ENCODE measurements around the gene NATD1.

Gene NATD1

DNA sequence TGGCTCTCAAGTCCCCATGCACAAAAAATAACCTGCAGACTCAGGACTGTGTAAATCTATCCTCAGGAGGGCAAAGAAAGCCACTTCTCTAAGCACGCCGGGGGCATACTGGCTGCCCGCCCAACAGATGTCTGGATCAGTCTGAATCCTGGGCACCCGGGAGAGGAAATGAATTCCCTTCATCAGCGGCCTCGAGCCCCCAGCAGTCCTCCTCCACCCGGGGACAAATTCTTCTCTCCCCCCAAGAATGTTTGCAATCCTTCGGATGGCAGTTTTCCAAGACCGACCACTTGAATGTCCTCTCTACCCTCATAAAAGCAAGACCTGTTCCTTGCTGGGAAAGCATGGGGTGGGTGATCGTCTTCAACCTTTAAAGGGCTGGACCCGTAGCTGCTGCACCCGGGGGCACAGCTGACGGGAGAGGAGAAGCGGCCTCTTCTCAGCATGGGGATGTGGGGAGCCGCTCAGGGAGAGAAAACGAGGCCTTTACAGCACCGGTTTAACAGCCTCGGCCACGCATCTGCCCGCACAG, 21.9 kb upstream of the NATD1 start:
- DNase-seq = no peak

DNA sequence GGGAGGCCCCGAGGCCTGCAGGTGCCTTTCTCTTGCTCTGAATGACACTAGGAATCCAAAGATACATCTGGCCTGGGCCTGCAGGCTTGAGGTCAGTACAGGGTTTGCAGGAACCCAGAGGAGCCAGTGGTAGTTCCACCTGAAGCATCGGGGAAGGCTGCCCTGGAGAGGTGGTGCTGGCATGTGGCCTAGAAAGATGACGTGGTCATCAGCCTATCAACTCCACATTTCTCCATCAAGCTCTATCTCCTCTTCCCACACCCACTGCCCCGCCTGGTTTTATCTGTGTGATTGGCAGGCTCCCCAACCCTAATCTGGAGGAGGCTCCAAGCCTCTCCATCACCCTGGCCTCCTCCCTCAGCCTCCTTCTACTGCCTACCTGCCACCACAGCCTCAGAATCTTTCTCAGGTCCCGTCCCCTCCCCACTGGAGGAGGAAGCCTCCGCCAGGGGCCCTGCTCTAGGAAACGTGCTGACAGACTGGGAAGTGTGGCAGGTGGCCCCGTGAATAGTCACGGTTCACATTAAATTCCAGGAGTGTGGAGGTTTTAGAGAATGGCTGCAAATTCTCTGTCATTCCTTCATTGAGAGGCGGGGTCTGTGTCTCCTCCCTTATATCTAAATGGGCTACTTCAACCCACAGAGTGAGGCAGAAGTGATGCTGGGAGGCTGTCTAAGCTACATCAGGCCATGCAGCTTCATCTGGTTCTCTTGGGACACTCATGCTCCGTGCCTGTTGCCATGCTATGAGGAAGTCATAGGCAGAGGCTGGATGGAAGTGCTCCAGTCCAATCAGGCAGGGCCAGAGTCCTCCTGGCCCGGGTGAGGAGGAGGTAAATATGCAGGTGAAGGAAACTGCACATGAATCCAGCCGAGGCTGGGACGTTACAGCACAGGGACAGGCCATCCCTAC, 19.9 kb upstream of the NATD1 start:
- DNase-seq = no peak

DNA sequence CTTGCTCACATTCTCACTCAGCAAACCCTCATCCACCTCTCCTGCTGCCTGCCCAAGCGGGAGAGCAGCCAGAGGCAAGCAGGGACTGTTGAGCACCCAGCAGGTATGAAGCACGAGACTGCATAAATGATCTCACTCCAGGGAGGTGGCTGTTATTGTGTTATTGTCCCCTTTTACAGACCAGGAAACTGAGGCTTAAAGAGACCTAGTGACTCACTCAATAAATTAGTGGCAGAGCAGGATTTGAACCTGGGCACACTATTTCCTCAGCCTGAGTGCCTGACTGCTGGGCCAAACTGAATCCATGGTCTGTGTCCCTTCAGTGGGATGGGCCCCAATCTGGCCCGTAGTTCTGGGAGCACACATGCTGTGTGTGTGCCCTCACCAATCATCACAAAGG, 19.0 kb upstream of the NATD1 start:
- DNase-seq = no peak

DNA sequence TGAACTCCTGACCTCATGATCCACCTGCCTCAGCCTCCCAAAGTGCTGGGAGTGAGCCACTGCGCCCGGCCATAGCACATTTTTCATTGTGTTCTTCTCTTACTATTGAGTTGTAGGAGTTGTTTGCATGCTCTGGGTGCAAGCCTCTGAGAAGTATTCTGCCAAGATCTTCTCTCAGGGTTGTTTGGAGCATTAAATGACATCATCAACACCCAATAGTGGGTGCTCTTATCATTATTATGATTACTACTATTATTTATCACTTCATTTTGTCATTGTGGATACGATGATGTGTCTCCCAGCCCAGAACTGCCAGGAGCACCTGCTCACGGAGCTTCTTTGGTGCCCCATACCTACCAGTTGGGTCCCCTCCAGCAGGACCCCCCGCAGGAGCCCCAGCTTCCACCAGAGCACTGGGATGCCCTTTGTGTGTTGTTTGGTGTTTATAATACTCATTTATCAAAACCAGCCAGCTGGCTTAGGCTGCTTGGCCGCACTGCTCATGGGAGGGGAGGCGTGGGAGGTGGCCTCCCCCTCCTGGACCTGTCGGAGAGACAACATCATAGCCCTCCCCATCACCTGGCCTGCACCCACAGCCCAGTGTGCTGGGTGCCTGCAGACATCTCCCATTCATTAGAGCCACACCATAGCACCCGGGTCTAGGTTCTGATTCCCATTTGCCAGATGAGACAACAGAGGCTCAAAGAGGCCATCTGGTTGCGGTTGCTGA, 18.4 kb upstream of the NATD1 start:
- DNase-seq = no peak

DNA sequence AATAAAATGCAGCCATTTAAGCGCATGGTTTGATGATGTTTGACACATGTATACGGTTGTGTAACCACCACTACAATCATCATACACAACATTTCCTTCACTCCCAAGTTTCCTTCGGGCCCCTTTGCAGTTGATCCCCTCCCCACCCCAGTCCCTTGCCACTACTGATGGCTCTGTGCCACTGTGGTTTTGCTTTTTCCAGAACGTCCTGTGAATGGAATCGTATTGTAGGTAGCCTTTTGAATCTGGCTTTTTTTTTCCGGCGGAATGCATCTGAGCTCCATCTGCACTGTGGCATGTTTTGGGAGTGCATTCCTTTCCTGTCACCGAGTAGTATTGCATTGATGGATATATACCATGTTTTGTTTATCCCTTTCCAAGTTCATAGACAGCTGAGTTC, 16.2 kb upstream of the NATD1 start:
- DNase-seq = no peak

DNA sequence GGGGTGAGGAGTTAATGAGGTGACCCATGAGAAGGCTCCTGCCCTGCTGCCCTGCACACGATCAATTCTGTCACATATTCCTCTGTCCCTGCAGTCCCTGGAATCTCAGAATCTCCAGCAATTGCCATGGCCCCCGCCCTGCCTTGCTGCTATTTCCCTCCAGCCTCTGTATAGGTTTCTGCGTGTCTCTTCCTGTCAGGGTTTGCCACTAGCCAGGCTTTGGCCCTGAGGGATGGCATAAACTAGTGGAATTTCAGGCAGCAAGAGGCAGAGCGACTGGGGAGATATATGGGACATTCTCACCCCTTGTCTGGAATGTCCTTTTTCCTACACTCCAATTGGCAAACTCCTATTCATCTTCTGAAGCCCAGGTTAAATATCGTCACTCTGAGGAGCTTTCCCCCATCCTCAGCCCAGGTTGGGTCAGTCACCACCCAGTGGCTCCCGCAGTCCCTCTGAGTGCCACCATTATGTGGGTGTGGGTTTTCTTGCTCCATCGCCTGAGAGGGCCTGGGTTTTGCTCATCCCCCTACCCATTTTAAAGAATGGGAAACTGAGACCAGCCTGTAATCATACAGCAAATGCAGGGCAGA, 15.5 kb upstream of the NATD1 start:
- no peak for DNase-seq

DNA sequence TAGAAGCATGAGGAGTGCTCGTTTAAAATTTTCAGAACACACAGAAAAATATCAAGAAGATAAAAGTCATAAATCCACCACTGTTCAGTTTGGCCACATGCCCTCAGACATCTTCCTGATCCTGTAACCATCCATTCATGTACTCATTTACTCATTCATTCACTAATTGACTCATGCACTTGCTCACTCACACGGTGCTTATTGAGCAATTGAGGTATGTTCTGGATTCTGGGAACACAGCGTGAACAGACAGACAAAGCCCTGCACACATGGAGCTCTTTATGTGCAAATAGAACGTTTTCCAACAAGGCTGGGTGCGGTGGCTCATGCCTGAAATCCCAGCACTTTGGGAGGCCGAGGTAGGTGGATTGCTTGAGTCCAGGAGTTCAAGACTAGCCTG, 10.2 kb upstream of the NATD1 start:
- no peak for DNase-seq

DNA sequence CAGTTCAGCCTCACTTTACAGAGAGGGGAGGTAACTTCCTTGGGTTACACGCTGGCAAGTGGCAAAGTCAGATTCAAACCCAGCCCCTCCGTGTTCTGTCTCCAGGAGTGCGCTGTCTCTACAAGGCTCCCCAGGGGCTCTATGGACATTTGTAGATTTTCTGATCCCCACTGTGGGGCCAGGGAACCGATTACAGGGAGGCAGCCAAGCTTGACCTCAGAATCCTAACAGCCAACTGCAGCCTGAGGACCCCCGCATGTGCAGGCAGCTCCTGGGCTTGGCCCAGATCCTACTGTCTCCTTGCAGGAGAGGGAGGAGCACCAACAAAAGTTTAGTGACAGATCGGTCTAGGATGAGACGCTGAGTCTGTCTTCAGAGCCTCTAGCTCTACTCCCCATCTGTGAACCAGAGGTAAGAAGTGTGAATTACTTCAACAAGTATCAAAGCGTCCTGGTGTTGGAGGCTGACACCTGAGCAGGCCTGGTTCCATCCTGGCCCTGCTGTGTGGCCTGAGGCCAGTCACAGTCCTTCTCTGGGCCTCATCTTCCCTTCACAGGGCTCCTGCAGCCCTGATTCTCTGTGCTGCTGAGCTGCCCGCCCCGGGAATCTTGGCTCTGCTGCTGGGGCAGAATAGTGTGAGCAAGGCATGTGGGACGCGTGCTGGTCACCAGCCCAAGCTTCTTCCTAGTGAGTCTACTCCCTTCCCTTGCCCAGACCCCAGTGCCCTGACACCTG, 9.2 kb upstream of the NATD1 start:
- no peak for DNase-seq

DNA sequence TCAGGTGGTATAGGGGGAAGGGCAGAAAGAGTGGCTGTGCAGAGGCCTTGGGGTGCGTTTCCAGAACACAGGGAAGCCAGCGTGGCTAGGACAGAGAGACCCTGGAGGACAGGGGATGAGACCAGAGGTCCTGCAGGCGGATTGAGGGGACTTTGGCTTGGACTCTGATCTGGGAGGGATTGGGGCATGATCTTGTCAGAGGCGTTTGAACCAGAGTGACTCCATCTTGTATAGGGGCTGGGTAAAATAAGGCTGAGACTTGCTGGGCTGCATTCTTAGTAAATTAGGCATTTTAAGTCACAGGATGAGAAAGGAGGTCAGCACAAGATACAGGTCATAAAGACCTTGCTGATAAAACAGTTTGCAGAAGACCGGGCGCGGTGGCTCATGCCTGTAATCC, 5.4 kb upstream of the NATD1 start:
- no peak for DNase-seq

DNA sequence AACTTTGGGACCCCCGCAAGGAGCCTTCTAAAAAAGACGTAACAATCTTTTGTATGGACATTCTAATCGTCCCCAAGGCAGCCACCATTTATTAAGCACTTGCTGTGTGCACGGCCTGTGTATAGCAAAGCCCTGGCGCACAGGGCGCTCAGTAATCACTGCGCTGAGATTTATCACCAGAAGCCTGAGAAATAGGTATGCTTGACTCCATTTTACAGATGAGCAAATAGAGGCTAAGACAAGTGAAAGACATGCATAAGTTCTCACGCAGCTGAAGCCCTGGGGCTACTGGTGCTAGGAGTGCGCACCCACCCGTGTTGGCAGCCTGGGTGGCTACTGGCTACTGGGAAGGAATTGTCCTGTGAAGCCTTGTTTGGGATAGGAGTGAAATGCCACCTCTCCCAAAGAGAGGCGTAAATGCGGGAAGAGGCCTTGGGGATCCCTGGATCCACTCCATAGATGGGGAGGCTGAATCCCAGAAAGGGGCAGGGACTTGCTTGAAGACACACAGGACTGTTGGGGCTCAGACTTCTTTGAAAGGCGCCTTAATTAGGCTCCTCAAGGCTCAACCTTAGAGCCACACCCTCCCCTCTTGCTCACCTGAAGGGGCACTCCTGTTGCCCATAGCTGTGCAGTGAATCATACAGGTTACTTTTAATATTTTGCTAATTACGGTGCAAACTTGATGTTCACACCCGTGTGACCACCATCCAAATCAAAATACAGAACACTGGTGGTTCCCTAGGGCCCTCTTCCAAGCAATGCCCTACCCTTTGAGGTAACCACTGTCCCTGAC, 634 bp upstream of the NATD1 start:
- DNase-seq = no peak

DNA sequence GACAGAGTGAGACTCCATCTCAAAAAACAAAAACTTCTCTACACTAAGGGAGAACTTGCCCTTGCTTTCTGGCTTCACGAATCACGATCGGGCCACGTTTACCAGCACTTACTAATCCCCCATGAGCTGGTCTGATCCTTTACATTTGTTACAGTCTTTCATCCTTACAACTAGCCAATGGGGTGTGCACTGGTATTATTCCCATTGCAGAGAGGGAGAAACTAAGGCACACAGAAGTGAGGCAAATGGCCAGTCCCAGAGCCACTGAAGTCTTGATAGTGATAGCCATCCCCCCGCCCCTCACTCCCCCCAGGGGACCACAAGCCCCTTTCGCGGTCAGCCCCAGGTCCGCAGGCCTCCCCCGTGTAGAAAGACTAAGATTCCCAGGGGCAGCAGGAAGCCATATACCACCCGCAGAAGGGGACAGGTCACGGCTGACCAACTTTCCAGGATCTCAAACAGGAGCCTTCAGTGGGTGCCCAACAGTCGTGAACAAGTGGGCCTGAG, 868 bp downstream of the NATD1 start:
- no peak for DNase-seq

DNA sequence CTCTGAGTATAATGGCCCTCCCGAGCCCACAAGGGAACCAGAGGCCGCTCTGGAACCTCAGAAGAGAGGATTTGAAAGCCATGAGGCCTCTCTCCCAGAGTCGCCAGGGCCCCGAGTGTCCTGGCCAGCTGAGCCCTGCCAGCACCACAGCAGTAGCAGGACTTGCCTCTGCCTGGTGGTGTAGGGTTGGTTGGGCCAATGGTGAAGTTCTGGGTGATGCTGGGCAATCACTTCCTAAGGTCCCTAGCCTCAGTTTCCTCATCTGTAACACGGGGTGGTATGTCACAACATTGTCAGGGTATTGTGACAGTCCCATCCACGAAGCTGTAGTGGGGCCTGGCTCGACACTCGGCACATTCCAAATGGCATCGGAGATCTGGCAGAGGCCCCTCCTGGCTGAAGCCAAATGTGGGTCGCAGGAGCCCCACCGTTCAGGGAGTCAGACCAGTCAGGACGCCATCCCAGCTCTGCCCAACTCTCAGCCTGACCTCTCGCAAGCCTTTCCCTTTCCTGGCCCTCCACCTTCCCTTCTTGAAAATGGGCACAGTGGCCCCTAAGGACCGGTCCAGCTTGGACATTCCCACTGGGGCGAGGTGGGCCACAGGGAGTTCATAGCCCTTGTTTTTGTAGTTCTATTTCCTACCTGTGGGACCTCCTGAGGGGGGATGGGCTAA, 1.7 kb downstream of the NATD1 start:
- no peak for DNase-seq

DNA sequence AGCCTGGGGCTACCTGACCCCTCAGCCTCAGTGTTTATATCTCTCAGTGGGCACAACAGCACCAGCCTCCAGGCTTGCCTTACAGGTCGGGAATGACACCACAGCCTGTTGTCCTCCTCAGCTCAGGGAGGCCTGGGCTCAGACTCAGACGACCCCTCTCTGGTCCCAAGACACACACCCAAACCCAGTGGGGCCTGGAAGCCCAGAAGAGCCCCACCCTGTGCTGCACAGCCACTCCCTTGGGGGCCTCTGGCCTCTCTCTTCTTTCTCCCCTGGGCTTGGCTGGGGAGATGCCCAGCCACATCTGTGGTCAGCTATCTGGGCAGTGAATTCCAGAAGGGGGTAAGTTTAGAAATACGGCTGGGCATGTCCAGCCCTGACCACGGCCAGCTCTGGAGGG, 2.4 kb downstream of the NATD1 start:
- no peak for DNase-seq

DNA sequence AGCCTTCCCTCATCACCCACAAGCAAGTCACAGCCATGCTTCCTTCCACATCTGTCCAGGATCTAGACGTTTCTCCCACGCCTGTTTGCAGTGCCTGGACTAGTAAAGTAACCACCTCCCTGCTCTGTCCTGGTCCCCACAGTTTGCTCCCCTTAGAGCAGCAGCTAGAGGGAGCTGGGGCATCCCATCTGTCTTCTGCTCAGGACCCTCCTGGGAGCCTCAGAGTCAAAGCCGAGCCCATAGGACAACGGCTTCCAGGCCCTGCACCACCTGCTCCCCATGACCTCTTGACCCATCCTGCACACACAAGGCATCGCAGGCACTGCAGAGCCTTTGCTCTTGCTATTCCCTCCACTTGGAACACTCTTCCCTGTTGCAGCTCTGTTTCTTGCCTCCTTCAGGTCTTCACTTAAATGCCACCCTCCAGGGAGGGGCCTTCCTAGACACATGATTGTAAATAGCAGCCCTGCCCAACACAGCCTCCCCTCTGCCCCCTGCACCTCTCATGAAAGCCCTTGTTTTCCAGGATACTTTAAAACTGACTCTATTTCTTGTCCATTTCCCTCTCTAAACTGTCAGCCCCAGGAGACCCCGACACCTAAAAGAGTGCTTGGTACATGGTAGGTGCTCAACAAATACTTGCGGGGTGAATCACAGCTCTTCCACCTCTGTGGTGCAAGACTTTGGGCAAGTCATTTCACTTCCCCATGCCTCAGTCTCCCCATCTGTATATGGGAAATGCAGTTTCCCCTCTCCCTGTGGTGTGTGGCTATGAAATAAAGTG, 3.1 kb downstream of the NATD1 start:
- DNase-seq = no peak

DNA sequence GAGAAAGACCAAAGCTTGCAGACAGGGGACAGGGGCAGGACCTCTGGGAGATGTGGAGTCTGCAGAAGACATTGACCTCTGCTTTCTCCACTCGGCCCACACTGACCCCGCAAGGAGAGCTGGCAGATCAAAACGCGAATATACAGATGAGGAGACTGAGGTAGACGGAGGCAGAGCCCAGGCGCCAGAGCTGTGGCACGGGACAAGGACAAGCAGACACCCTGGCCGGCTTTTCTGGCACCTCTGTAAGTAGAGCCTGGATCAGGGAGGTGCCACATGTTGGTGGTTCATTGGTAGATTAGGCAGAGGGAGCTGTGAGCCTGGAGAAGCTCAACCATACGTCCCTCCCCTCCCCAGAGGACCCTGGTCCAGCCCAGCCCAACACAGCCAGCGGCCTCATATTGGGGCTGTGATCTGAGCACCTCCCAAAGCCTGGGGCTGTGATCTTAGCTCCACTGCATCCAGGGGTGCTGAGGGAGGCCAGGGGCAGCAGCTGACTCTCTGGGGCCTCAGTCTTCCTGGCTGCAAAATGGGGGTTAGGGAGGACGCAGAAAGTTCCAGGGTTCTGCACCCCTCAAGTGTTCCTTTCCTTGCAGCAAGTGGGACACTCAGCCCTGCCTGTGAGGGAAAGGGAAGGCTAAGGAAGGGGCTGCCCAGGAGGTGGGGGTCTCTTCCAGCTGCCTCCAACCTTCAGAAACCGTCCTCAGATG, 4.0 kb downstream of the NATD1 start:
- DNase-seq = no peak

DNA sequence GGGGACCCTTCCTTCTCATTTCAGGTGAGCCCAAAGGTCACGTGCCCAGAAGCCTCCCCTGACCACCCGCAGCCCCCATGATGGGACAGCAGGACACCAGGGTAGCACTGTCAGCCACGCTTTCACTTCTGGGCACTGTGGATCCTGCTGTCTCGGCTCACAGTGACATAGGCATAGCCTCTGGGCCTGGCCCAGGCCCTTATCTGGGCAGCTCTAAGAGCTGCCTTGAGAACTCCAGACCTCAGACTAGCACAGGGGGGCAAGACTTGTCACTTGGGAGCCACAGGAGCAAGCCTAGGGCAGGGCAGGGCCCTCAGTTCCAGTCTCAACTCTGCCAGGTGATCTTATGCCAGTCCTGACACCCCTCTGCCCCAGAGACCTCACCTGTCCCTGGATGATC, 4.7 kb downstream of the NATD1 start:
- no peak for DNase-seq

DNA sequence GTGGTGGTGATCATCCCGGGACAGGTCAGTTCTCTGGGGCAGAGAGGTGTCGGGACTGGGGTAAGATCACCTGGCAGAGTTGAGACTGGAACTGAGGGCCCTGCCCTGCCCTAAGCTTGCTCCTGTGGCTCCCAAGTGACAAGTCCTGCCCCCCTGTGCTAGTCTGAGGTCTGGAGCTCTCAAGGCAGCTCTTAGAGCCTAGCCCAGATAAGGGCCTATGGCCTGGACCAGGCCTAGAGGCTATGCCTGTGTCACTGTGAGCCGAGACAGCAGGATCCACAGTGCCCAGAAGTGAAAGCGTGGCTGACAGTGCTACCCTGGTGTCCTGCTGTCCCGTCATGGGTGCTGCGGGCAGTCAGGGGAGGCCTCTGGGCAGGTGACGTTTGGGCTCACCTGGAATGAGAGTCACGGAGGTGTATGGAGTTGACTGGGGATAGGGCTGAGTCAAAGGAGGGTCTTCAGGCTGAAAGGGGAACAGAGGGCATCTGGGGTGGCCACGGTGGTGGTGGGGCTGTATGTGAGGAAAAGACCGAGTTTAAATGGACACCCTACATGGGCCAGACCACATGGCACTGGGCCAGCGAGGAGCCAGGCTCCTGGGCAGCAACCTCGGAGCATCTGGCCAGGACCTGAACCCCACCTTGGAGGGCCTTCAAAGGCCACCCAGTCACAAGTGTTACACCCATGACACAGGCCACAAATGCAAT, 5.5 kb downstream of the NATD1 start:
- DNase-seq = no peak

DNA sequence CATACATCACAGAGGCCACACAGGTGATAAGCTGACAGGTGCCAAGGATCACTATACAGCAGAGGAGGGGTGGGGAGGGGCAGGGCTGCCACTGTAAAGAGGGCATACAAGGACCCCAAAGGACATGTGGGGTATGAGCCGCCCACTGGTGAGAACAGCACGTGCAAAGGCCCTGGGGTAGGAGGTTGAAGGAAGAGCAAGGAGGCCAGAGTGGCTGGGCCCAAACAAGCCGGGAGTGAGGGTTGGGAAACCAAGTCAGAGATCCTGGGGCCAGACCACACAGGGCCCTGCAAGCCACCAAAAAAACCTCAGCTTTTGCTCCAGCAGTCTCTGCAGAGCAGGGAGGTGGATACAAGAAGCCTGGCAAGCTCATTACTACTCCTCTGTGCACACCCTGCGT, 6.5 kb downstream of the NATD1 start:
- no peak for DNase-seq

DNA sequence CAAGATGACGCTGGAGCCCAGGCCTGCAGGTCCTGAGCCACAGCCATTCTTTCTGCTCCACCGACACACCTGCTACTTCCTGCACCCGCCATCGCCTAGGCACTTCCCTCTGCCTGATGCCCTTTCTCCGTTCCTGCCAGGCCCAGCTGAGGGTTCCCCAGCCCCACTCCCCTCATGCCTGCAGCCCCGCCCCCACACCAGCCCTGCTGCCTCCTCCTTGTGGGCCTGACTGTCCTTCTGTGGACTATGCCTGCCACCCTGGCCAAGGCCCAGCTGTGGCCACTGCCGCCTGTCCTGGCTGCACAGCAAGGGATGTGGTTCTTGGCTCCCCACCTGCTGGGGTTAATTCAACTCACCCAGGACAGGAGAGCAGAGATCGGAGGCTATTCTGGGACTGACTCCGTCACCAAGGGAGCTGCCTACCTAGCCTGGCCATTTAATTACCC, 7.5 kb downstream of the NATD1 start:
- DNase-seq = no peak
